Panc1 (cell line): ENCODE measurements around the gene NDUFA1. TPM values are rescaled to one million over a fixed set of nuclear protein-coding genes. Genes with fewer than 3 reads are reported as not detected.
"Not testable (repeated sequence)": the region's sequence is repeated elsewhere in the genome, so short reads cannot be mapped to it uniquely, and the experiment has no call there.

Experiments
- ATAC-seq: fragments of 200-7000 bp; cut with Tn5 transposase; 2 replicates; pipeline ENCODE4 v1.9.1; 2020; ENCODE audit warnings: mild to moderate bottlenecking, moderate library complexity
- BruUV-seq: library from RNA; stranded (reverse); fragments of 400-500 nt; replicated peaks from 2 replicates; lab custom pipeline; 2021; lab: Mats Ljungman, UMichigan
- CTCF ChIA-PET: fragments of 300-600 bp; sonication (Branson Sonifier 250); formaldehyde crosslinking; loops from one replicate; lab custom pipeline; 2022; ENCODE audit warnings: antibody characterized with exemption; lab: Charles Lee
- POLR2A ChIA-PET: fragments of 300-600 bp; sonication (Branson Sonifier 250); formaldehyde crosslinking; loops from one replicate; lab custom pipeline; 2022; ENCODE audit warnings: antibody characterized with exemption; lab: Charles Lee
- DNase-seq: peaks from one replicate; pipeline ENCODE4 v3.0.0-alpha.2; 2010; ENCODE audit warnings: low read depth, low spot score
- H3K27ac ChIP-seq: 2 replicates; pipeline ENCODE4 v1.5.1; 2011; ENCODE audit warnings: mild to moderate bottlenecking, low read length, inconsistent platforms
- H3K27me3 ChIP-seq: fragments of 200-500 bp; sonication (Bioruptor generic); 2 replicates; pipeline ENCODE4 v1.6.0; 2014; ENCODE audit warnings: low read length, inconsistent platforms; ENCODE audit not compliant: control insufficient read depth, insufficient read depth
- H3K36me3 ChIP-seq: fragments of 200-500 bp; sonication (Bioruptor generic); 2 replicates; pipeline ENCODE4 v1.5.1; 2014; ENCODE audit warnings: inconsistent platforms, mild to moderate bottlenecking, low read length, moderate library complexity; ENCODE audit not compliant: control insufficient read depth, insufficient read depth
- H3K4me1 ChIP-seq: 2 replicates; pipeline ENCODE4 v1.5.1; 2011; ENCODE audit warnings: inconsistent platforms, mild to moderate bottlenecking, low read length, moderate library complexity; ENCODE audit not compliant: control insufficient read depth, insufficient read depth
- H3K4me3 ChIP-seq, 2 experiments: 2 replicates each; pipeline ENCODE4 v1.5.1; 2011 to 2012; ENCODE audit warnings: low read depth in 2 of 2, low read length in 2 of 2, mild to moderate bottlenecking in 2 of 2, inconsistent platforms in 1 of 2, moderate library complexity in 1 of 2
- H3K9me3 ChIP-seq: fragments of 200-500 bp; sonication (Bioruptor generic); 2 replicates; pipeline ENCODE4 v1.5.1; 2014; ENCODE audit warnings: low read depth, mild to moderate bottlenecking, inconsistent platforms, low read length, moderate library complexity; ENCODE audit not compliant: control insufficient read depth, insufficient read depth
- POLR2AphosphoS5 ChIP-seq: IDR thresholded peaks from 2 replicates; pipeline ENCODE4 v1.6.1; 2012; ENCODE audit warnings: mild to moderate bottlenecking, low read depth, low read length, moderate library complexity
- REST ChIP-seq, 2 experiments: IDR thresholded peaks; 2 replicates each; pipeline ENCODE4 v1.6.1; 2011 to 2012; ENCODE audit warnings: low read depth in 2 of 2, control low read depth in 1 of 2, low read length in 1 of 2, mild to moderate bottlenecking in 1 of 2, moderate library complexity in 1 of 2; ENCODE audit not compliant: insufficient read depth in 1 of 2
- SIN3A ChIP-seq: IDR thresholded peaks from 2 replicates; pipeline ENCODE4 v1.6.1; 2012; ENCODE audit warnings: low read depth, mild to moderate bottlenecking, low read length, moderate library complexity, borderline replicate concordance; ENCODE audit not compliant: insufficient read depth
- TCF7L2 ChIP-seq: IDR thresholded peaks from 2 replicates; pipeline ENCODE4 v1.6.1; 2011; ENCODE audit warnings: mild to moderate bottlenecking, low read depth, low read length, inconsistent platforms
- in situ Hi-C: cut with HindIII; loops from 2 replicates; pipeline ENCODE4 v1.10.0; 2016; ENCODE audit warnings: low sequenced_read_pairs, low pct_unique_long_range_greater_than_20kb
- intact Hi-C: fragments of 100-400 bp; cut with micrococcal nuclease; formaldehyde crosslinking; loops from one replicate; pipeline ENCODE4 v1.10.0; 2022; ENCODE audit not compliant: unreplicated experiment
- total RNA-seq: library from RNA; stranded (reverse); gene quantifications from one replicate; pipeline ENCODE4 v1.2.1, GENCODE V29; 2021; ENCODE audit not compliant: unreplicated experiment
- TF ChIP-seq, protein P1 (sequence below): fragments of 450-650 bp; IDR thresholded peaks from 2 replicates; pipeline ENCODE4 v1.5.1; 2017; ENCODE audit warnings: mild to moderate bottlenecking

NDUFA1 gene
- total RNA-seq, 1 experiment from 2014 or later, result 252 TPM

DNA sequence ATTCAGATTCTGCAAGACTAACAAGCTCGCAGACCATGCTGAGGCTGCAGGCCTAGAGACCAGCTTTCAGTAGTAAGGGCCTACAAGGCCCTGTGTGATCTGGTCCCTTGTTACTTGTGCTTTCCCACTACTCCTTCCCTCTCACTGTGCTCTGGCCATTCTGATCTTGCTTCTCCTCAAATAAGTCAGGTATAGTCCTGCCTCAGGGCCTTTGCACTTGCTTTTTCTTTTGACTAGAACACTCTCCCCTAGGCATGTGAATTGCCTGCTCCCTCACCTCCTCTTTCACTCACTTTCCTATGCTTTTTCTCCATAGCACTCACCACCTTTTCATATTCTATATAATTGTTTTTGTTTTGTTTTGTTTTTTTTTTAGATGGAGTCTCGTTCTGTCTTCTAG, 46.2 kb downstream of the NDUFA1 start:
- Histone ChIP-seq H3K27ac (no peak overlapping the region), H3K36me3 (no peaks in the 10 kb centered on the region), H3K9me3 (no peaks in the 10 kb centered on the region), H3K4me1 (no peaks in the 10 kb centered on the region), H3K4me3 (no peak overlapping the region), H3K27me3 (no peaks in the 10 kb centered on the region)
- ATAC-seq, result no peak
- BruUV-seq, result no TSS peak
- ChIA-PET CTCF (no interaction called here), POLR2A (no interaction called here)
- no peak for DNase-seq
- TF ChIP-seq REST (IDR thresholded peaks at IDR 0.05; ENCODE audit: insufficient read depth in 1 of 2, low read depth in 2 of 2, low read length in 1 of 2), result no peak
- no peak for TF ChIP-seq SIN3A
- TF ChIP-seq POLR2AphosphoS5, result no peak
- TF ChIP-seq, protein P1, sequence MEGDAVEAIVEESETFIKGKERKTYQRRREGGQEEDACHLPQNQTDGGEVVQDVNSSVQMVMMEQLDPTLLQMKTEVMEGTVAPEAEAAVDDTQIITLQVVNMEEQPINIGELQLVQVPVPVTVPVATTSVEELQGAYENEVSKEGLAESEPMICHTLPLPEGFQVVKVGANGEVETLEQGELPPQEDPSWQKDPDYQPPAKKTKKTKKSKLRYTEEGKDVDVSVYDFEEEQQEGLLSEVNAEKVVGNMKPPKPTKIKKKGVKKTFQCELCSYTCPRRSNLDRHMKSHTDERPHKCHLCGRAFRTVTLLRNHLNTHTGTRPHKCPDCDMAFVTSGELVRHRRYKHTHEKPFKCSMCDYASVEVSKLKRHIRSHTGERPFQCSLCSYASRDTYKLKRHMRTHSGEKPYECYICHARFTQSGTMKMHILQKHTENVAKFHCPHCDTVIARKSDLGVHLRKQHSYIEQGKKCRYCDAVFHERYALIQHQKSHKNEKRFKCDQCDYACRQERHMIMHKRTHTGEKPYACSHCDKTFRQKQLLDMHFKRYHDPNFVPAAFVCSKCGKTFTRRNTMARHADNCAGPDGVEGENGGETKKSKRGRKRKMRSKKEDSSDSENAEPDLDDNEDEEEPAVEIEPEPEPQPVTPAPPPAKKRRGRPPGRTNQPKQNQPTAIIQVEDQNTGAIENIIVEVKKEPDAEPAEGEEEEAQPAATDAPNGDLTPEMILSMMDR, result no peak
- TF ChIP-seq TCF7L2, result no peak
- in situ Hi-C loops (no loop called here), intact Hi-C loops (no loop called here)

GRCh38 chrX:119919835-119920585, 48.4 kb downstream of the NDUFA1 start:
- Histone ChIP-seq H3K4me1 (no peaks in the 10 kb centered on the region), H3K4me3 (no peak overlapping the region), H3K36me3 (no peaks in the 10 kb centered on the region), H3K27ac (no peak overlapping the region), H3K9me3 (no peaks in the 10 kb centered on the region), H3K27me3 (no peaks in the 10 kb centered on the region)
- in situ Hi-C loops, result no loop called here
- ChIA-PET CTCF (interaction anchor here (0.5 kb wide), 1 partner anchor 42 kb away, joined by 3 read pairs; no protein-coding TSS in a partner anchor), POLR2A (no interaction called here)
- DNase-seq (no peak), ATAC-seq (no peak)
- BruUV-seq, result no TSS peak
- intact Hi-C loops, result no loop called here
- no peak for TF ChIP-seq SIN3A

GRCh38 chrX:119922391-119922790, 50.8 kb downstream of the NDUFA1 start:
- H3K9me3 ChIP-seq, H3K27ac ChIP-seq, H3K4me3 ChIP-seq, CTCF ChIA-PET, ATAC-seq, H3K36me3 ChIP-seq, H3K27me3 ChIP-seq, DNase-seq, intact Hi-C loops, BruUV-seq, in situ Hi-C loops, H3K4me1 ChIP-seq, POLR2A ChIA-PET: not testable (repeated sequence)

Other genes starting within 250 kb of the NDUFA1 start
- gene SEPTIN6, start 178.7 kb upstream of the NDUFA1 start, total RNA-seq, result 31.2 TPM
- 1.1 TPM for gene SOWAHD, start 113.2 kb upstream of the NDUFA1 start, total RNA-seq
- 1,882 TPM for gene RPL39, start 80.2 kb upstream of the NDUFA1 start, total RNA-seq
- 27.8 TPM for gene UPF3B, start 18.9 kb upstream of the NDUFA1 start, total RNA-seq
- 23.4 TPM for gene RNF113A, start 99 bp upstream of the NDUFA1 start, total RNA-seq
- gene AKAP14, start 24.1 kb downstream of the NDUFA1 start, total RNA-seq, result 0.28 TPM
- 13.6 TPM for gene NKAP, start 71.9 kb downstream of the NDUFA1 start, total RNA-seq
- gene RHOXF2B, start 205.9 kb downstream of the NDUFA1 start, total RNA-seq, result 0.10 TPM
- gene RHOXF1, start 244.1 kb downstream of the NDUFA1 start, total RNA-seq, result 0.41 TPM